C4-2B (cell line): ENCODE data around the gene CSAG3.
"Not testable (repeated sequence)": the region's sequence is repeated elsewhere in the genome, so short reads cannot be mapped to it uniquely, and the experiment has no call there.

Experiments used
- H3K27ac ChIP-seq: fragments of 450-650 bp; 2 replicates; pipeline ENCODE4 v1.5.1; 2017
- CTCF ChIP-seq: fragments of 450-650 bp; conservative IDR thresholded peaks from 2 replicates; pipeline ENCODE4 v1.5.1; 2017; ENCODE audit warnings: mild to moderate bottlenecking
- ZFX ChIP-seq: fragments of 450-650 bp; IDR thresholded peaks from 2 replicates; pipeline ENCODE4 v1.6.1; 2017

The CSAG3 gene

GRCh38 chrX:152758918-152759317 is at the start of gene CSAG3:
Gene CSAG3, plus strand, starts transcription at chrX:152759218.
- H3K27ac ChIP-seq, result not testable (repeated sequence)

GRCh38 chrX:152713195-152713594 is 45.8 kb upstream of the CSAG3 start:
- not testable (repeated sequence) for H3K27ac ChIP-seq

- not testable (repeated sequence) for H3K27ac ChIP-seq
Measured at GRCh38 chrX:152713815-152714787, 44.9 kb upstream of the CSAG3 start, which contains the start of gene MAGEA2B. Gene MAGEA2B, plus strand, starts transcription at chrX:152714628. Its CDS starts 2,479 bp downstream, at chrX:152717107.

- H3K27ac ChIP-seq, result no peak overlapping the region
- TF ChIP-seq ZFX (no peak), CTCF (no peak)
Measured at GRCh38 chrX:152725409-152725808, 33.6 kb upstream of the CSAG3 start.

- peak within 1 kb of the TSS; percentile 82 for H3K27ac ChIP-seq
- TF ChIP-seq CTCF (no peak), ZFX (no peak)
Measured at GRCh38 chrX:152733261-152733975, 25.6 kb upstream of the CSAG3 start, which contains the start of the genes CSAG1 and MAGEA12. Gene CSAG1, minus strand, starts transcription at chrX:152733721. Its CDS starts 1,261 bp downstream, at chrX:152732460. Gene MAGEA12, plus strand, starts transcription at chrX:152733757. Its CDS starts 2,405 bp downstream, at chrX:152736162.

GRCh38 chrX:152734143-152734858 is 24.7 kb upstream of the CSAG3 start:
- H3K27ac ChIP-seq, result peak overlapping the region; percentile 82

GRCh38 chrX:152735101-152735500 is 23.9 kb upstream of the CSAG3 start:
- H3K27ac ChIP-seq, result no peak overlapping the region
- TF ChIP-seq ZFX (no peak), CTCF (no peak)

- no peak overlapping the region for H3K27ac ChIP-seq
- no peak for TF ChIP-seq CTCF
- TF ChIP-seq ZFX, result no peak
Measured at GRCh38 chrX:152735860-152736511, 23.0 kb upstream of the CSAG3 start.

GRCh38 chrX:152736528-152736927 is 22.5 kb upstream of the CSAG3 start:
- not testable (repeated sequence) for H3K27ac ChIP-seq
